SK-N-SH (cell line): ENCODE measurements around the gene KCNH8. TPM values are rescaled to one million over a fixed set of nuclear protein-coding genes. Genes with fewer than 3 reads are reported as not detected.

Experiments
- CTCF ChIA-PET: fragments of 300-600, 350-600 bp; formaldehyde crosslinking; extraction: SDS; loops from one replicate; lab custom pipeline; 2021; lab: Yijun Ruan, JAX
- POLR2A ChIA-PET: fragments of 350-600 bp; sonication (Branson Sonifier 250); formaldehyde crosslinking; extraction: SDS; loops from one replicate; lab custom pipeline; 2020; ENCODE audit warnings: antibody characterized with exemption, inconsistent platforms; lab: Yijun Ruan, JAX
- DNase-seq: peaks from one replicate; pipeline ENCODE4 v3.0.0; 2012
- H2AFZ ChIP-seq: fragments of 200-600 bp; sonication (generic); 2 replicates; pipeline ENCODE4 v1.8.1; 2016; ENCODE audit warnings: antibody characterized with exemption, mild to moderate bottlenecking, low read depth
- H3F3A ChIP-seq: fragments of 200-600 bp; sonication (generic); replicated peaks from 2 replicates; pipeline ENCODE3; 2016; ENCODE audit warnings: antibody characterized with exemption, mild to moderate bottlenecking; ENCODE audit not compliant: insufficient read depth
- H3K27ac ChIP-seq, 2 experiments: fragments of 200-500 bp in 1 of 2; fragments of 200-600 bp in 1 of 2; sonication (Bioruptor generic) in 1 of 2; sonication (generic), shearing (Covaris generic) in 1 of 2; 2 replicates each; pipeline versions ENCODE4 v1.5.1 to v1.6.1; 2014 to 2016; ENCODE audit warnings: low read depth in 2 of 2, inconsistent platforms in 1 of 2, low read length in 1 of 2, mild to moderate bottlenecking in 1 of 2, mixed read lengths in 1 of 2
- H3K27me3 ChIP-seq: fragments of 200-600 bp; sonication (generic), shearing (Covaris generic); 2 replicates; pipeline ENCODE4 v1.6.1; 2016; ENCODE audit warnings: mixed run types; ENCODE audit not compliant: insufficient read depth
- H3K36me3 ChIP-seq, 2 experiments: fragments of 200-500 bp in 1 of 2; fragments of 200-600 bp in 1 of 2; sonication (Bioruptor generic) in 1 of 2; sonication (generic) in 1 of 2; replicated peaks in 1 of 2; 2 replicates each; pipeline versions ENCODE3 to v1.5.1; 2014 to 2016; ENCODE audit warnings: low read length in 1 of 2, mild to moderate bottlenecking in 1 of 2; ENCODE audit not compliant: insufficient read depth in 2 of 2, control insufficient read depth in 1 of 2
- H3K4me1 ChIP-seq, 2 experiments: fragments of 200-500 bp in 1 of 2; fragments of 200-600 bp in 1 of 2; sonication (Bioruptor generic) in 1 of 2; sonication (generic), shearing (Covaris generic) in 1 of 2; 2 replicates each; pipeline versions ENCODE4 v1.5.1 to v1.6.1; 2014 to 2016; ENCODE audit warnings: low read depth in 1 of 2, low read length in 1 of 2, mixed run types in 1 of 2; ENCODE audit not compliant: insufficient read depth in 2 of 2, control insufficient read depth in 1 of 2
- H3K4me2 ChIP-seq: fragments of 200-600 bp; sonication (generic), shearing (Covaris generic); 2 replicates; pipeline ENCODE4 v1.6.1; 2017; ENCODE audit warnings: mixed run types
- H3K4me3 ChIP-seq, 2 experiments: fragments of 200-500 bp in 1 of 2; fragments of 200-600 bp in 1 of 2; sonication (Bioruptor generic) in 1 of 2; sonication (generic), shearing (Covaris generic) in 1 of 2; 2 replicates each; pipeline versions ENCODE4 v1.5.1 to v1.8.1; 2014 to 2016; ENCODE audit warnings: low read depth in 2 of 2, inconsistent platforms in 1 of 2, low read length in 1 of 2, mild to moderate bottlenecking in 1 of 2, mixed read lengths in 1 of 2, moderate library complexity in 1 of 2
- H3K79me2 ChIP-seq: fragments of 200-600 bp; sonication (generic); 2 replicates; pipeline ENCODE4 v1.8.1; 2017; ENCODE audit warnings: mild to moderate bottlenecking; ENCODE audit not compliant: insufficient read depth
- H3K9ac ChIP-seq: fragments of 200-600 bp; sonication (generic); 2 replicates; pipeline ENCODE4 v1.6.1; 2017; ENCODE audit warnings: mixed run types
- H3K9me2 ChIP-seq: fragments of 200-600 bp; sonication (generic); 2 replicates; pipeline ENCODE4 v1.6.1; 2017; ENCODE audit warnings: mixed run types
- H3K9me3 ChIP-seq: fragments of 200-600 bp; sonication (generic); 2 replicates; pipeline ENCODE4 v1.6.1; 2017; ENCODE audit warnings: mixed run types, mild to moderate bottlenecking, moderate library complexity
- H4K20me1 ChIP-seq: fragments of 200-600 bp; sonication (generic); 2 replicates; pipeline ENCODE4 v1.6.1; 2017; ENCODE audit warnings: mild to moderate bottlenecking, mixed run types; ENCODE audit not compliant: insufficient read depth
- FOSL2 ChIP-seq: IDR thresholded peaks from 2 replicates; pipeline ENCODE4 v1.4.0; 2012; ENCODE audit warnings: low read depth, mild to moderate bottlenecking, moderate library complexity, borderline replicate concordance
- FOXM1 ChIP-seq: IDR thresholded peaks from 2 replicates; pipeline ENCODE4 v1.4.0; 2012; ENCODE audit warnings: low read depth, mild to moderate bottlenecking
- MXI1 ChIP-seq: IDR thresholded peaks from 2 replicates; pipeline ENCODE4 v1.6.1; 2012; ENCODE audit warnings: mild to moderate bottlenecking, low read depth, low read length, improper control_type of control experiment
- NFIC ChIP-seq: IDR thresholded peaks from 2 replicates; pipeline ENCODE4 v1.4.0; 2012; ENCODE audit warnings: borderline replicate concordance
- NRF1 ChIP-seq: IDR thresholded peaks from 2 replicates; pipeline ENCODE4 v1.6.1; 2012; ENCODE audit warnings: low read depth, mild to moderate bottlenecking, low read length
- PBX3 ChIP-seq: IDR thresholded peaks from 2 replicates; pipeline ENCODE4; 2012
- POLR2AphosphoS5 ChIP-seq: IDR thresholded peaks from 2 replicates; pipeline ENCODE4 v1.6.1; 2012; ENCODE audit warnings: low read depth, low read length
- RAD21 ChIP-seq: IDR thresholded peaks from 2 replicates; pipeline ENCODE4 v1.6.1; 2012; ENCODE audit warnings: mild to moderate bottlenecking, low read length
- RFX5 ChIP-seq: IDR thresholded peaks from 2 replicates; pipeline ENCODE4 v1.6.1; 2012; ENCODE audit warnings: mild to moderate bottlenecking, improper control_type of control experiment, low read length
- RXRA ChIP-seq: IDR thresholded peaks from 2 replicates; pipeline ENCODE4 v1.4.0; 2012; ENCODE audit warnings: low read depth, mild to moderate bottlenecking, borderline replicate concordance
- SIN3A ChIP-seq: IDR thresholded peaks from 2 replicates; pipeline ENCODE4 v1.6.1; 2012; ENCODE audit warnings: low read depth, mild to moderate bottlenecking, low read length, moderate library complexity, borderline replicate concordance
- SMC3 ChIP-seq: IDR thresholded peaks from 2 replicates; pipeline ENCODE4 v1.6.1; 2012; ENCODE audit warnings: low read depth, low read length, improper control_type of control experiment
- TEAD4 ChIP-seq: IDR thresholded peaks from 2 replicates; pipeline ENCODE4 v1.4.0; 2012; ENCODE audit warnings: mild to moderate bottlenecking, borderline replicate concordance; ENCODE audit not compliant: insufficient read depth
- ZBTB33 ChIP-seq: IDR thresholded peaks from 2 replicates; pipeline ENCODE4 v1.4.0; 2012; ENCODE audit warnings: low read depth, borderline replicate concordance
- WGBS: methylation state at CpG from one replicate; pipeline ENCODE4 v1.1.6; 2017; ENCODE audit warnings: low lambda C conversion rate; 5-methylcytosine and 5-hydroxymethylcytosine counted together
- polyA plus RNA-seq, 3 experiments: library from polyadenylated mRNA; depleted of rRNA; stranded (reverse); fragments of >200 nt; gene quantifications; 2 replicates each; pipeline ENCODE4 v1.2.3, GENCODE V29; 2012
- TF ChIP-seq, protein P1 (sequence below): IDR thresholded peaks from 2 replicates; pipeline ENCODE4 v1.4.0; 2012; ENCODE audit warnings: low read depth, borderline replicate concordance
- TF ChIP-seq, protein P2 (sequence below): IDR thresholded peaks from 2 replicates; pipeline ENCODE4 v1.6.1; 2012; ENCODE audit warnings: mild to moderate bottlenecking, low read depth, low read length, moderate library complexity

The KCNH8 gene
- polyA plus RNA-seq, 1 of the 3 experiments (the other 2 are of a cell fraction): 0.05 TPM

GRCh38 chr3:19396726-19397125 is 248.4 kb downstream of the KCNH8 start:
- H3K4me3 ChIP-seq: no peak overlapping the region
- no peak overlapping the region for H2AFZ ChIP-seq
- no peak overlapping the region for H3K9ac ChIP-seq
- no peak overlapping the region for H3K27ac ChIP-seq
- no peak overlapping the region for H3K4me2 ChIP-seq
- no peaks in the 10 kb centered on the region for H3K9me3 ChIP-seq
- ChIA-PET CTCF (no interaction called here), POLR2A (no interaction called here)
- DNase-seq: no peak
- H3K4me1 ChIP-seq: no peaks in the 10 kb centered on the region
- H3K27me3 ChIP-seq: no peaks in the 10 kb centered on the region
- no peaks in the 10 kb centered on the region for H3K79me2 ChIP-seq
- H3F3A ChIP-seq: no peaks in the 10 kb centered on the region
- H4K20me1 ChIP-seq: no peaks in the 10 kb centered on the region
- H3K36me3 ChIP-seq: no peaks in the 10 kb centered on the region
- TF ChIP-seq RFX5 (no peak), FOXM1 (no peak), MXI1 (no peak)
- H3K9me2 ChIP-seq: no peaks in the 10 kb centered on the region
- 29% methylated on average over 2 of the region's 2 CpGs for WGBS

GRCh38 chr3:19399356-19399755 is 251.0 kb downstream of the KCNH8 start:
- H3F3A ChIP-seq: no peaks in the 10 kb centered on the region
- TF ChIP-seq NFIC (no peak), RAD21 (no peak)
- TF ChIP-seq, protein P1, sequence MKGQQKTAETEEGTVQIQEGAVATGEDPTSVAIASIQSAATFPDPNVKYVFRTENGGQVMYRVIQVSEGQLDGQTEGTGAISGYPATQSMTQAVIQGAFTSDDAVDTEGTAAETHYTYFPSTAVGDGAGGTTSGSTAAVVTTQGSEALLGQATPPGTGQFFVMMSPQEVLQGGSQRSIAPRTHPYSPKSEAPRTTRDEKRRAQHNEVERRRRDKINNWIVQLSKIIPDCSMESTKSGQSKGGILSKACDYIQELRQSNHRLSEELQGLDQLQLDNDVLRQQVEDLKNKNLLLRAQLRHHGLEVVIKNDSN: no peak
- TF ChIP-seq, protein P2, sequence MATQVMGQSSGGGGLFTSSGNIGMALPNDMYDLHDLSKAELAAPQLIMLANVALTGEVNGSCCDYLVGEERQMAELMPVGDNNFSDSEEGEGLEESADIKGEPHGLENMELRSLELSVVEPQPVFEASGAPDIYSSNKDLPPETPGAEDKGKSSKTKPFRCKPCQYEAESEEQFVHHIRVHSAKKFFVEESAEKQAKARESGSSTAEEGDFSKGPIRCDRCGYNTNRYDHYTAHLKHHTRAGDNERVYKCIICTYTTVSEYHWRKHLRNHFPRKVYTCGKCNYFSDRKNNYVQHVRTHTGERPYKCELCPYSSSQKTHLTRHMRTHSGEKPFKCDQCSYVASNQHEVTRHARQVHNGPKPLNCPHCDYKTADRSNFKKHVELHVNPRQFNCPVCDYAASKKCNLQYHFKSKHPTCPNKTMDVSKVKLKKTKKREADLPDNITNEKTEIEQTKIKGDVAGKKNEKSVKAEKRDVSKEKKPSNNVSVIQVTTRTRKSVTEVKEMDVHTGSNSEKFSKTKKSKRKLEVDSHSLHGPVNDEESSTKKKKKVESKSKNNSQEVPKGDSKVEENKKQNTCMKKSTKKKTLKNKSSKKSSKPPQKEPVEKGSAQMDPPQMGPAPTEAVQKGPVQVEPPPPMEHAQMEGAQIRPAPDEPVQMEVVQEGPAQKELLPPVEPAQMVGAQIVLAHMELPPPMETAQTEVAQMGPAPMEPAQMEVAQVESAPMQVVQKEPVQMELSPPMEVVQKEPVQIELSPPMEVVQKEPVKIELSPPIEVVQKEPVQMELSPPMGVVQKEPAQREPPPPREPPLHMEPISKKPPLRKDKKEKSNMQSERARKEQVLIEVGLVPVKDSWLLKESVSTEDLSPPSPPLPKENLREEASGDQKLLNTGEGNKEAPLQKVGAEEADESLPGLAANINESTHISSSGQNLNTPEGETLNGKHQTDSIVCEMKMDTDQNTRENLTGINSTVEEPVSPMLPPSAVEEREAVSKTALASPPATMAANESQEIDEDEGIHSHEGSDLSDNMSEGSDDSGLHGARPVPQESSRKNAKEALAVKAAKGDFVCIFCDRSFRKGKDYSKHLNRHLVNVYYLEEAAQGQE: no peak
- TF ChIP-seq, all 33 proteins: peak for 0
- Histone ChIP-seq H3K9me2 (no peaks in the 10 kb centered on the region), H2AFZ (no peak overlapping the region), H3K27ac (no peak overlapping the region), H3K4me3 (no peak overlapping the region), H3K79me2 (no peaks in the 10 kb centered on the region), H3K4me2 (no peak overlapping the region), H4K20me1 (no peaks in the 10 kb centered on the region), H3K36me3 (no peaks in the 10 kb centered on the region), H3K27me3 (no peaks in the 10 kb centered on the region), H3K9ac (no peak overlapping the region), H3K4me1 (no peaks in the 10 kb centered on the region), H3K9me3 (no peaks in the 10 kb centered on the region)
- no peak for DNase-seq
- ChIA-PET CTCF (no interaction called here), POLR2A (no interaction called here)
- WGBS: 45% methylated on average over 1 of the region's 1 CpG

GRCh38 chr3:19399836-19400235 is 251.5 kb downstream of the KCNH8 start:
- no peaks in the 10 kb centered on the region for H3K27me3 ChIP-seq
- H3K9me2 ChIP-seq: no peaks in the 10 kb centered on the region
- no peak overlapping the region for H3K4me2 ChIP-seq
- POLR2A ChIA-PET: no interaction called here
- CTCF ChIA-PET: no interaction called here
- no peak overlapping the region for H2AFZ ChIP-seq
- H3F3A ChIP-seq: no peaks in the 10 kb centered on the region
- no peaks in the 10 kb centered on the region for H4K20me1 ChIP-seq
- DNase-seq: no peak
- H3K36me3 ChIP-seq: no peaks in the 10 kb centered on the region
- 39% methylated on average over 2 of the region's 2 CpGs for WGBS
- no peak overlapping the region for H3K9ac ChIP-seq
- H3K79me2 ChIP-seq: no peaks in the 10 kb centered on the region
- H3K9me3 ChIP-seq: no peaks in the 10 kb centered on the region
- no peak overlapping the region for H3K27ac ChIP-seq
- H3K4me1 ChIP-seq: no peaks in the 10 kb centered on the region
- no peak overlapping the region for H3K4me3 ChIP-seq
- TF ChIP-seq POLR2AphosphoS5 (no peak), NRF1 (no peak), TEAD4 (no peak), SMC3 (no peak), ZBTB33 (no peak), FOSL2 (no peak), SIN3A (no peak), PBX3 (no peak), RXRA (no peak), NFIC (no peak)
